Esophagus muscularis mucosa (tissue), 4 donors: Measurements from ENCODE around the gene KTN1.

Experiments
- CTCF ChIP-seq, 3 experiments: fragments of 200-600 bp in 2 of 3; fragments of 450-650 bp in 1 of 3; sonication (generic) in 2 of 3; IDR thresholded peaks; one replicate each; pipeline ENCODE4 v1.5.1; 2017 to 2019; ENCODE audit warnings: antibody characterized with exemption in 3 of 3, mild to moderate bottlenecking in 2 of 3, moderate library complexity in 1 of 3
- EP300 ChIP-seq: sonication (generic); formaldehyde crosslinking; IDR thresholded peaks from one replicate; pipeline ENCODE4 v1.6.1; 2017; ENCODE audit warnings: antibody characterized with exemption
- POLR2A ChIP-seq: fragments of 450-650 bp; IDR thresholded peaks from one replicate; pipeline ENCODE4 v1.6.1; 2017; ENCODE audit warnings: antibody characterized with exemption, moderate library complexity, mild to moderate bottlenecking, low read depth
- POLR2AphosphoS5 ChIP-seq, 2 donors: sonication (generic); formaldehyde crosslinking; IDR thresholded peaks; one replicate each; pipeline ENCODE4 v1.6.1; 2017; ENCODE audit warnings: antibody characterized with exemption in 2 of 2

DNA sequence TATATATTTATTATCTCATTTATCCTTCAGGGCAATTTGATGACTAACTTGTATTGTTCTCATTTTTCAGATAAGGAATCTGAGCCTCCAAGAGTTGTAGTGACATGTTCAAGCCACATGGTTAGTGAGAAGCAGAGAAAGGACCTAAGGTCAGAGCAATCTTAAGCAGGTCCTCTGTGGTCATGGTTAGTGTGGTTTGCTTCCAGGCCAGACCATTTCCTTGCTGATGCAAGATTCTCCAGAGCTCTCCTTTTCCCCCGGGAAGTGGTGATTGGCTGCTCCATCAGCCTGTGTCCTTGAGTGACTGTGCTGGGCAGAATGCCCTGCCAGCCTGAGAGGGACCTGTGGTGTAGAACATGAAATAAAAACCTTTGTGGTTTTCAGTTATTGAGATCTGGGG is 141.3 kb downstream of the KTN1 start:
- TF ChIP-seq CTCF (IDR thresholded peaks at IDR 0.05), result no peak
- TF ChIP-seq POLR2AphosphoS5 (IDR thresholded peaks at IDR 0.05), result no peak
- TF ChIP-seq POLR2A, result no peak
- TF ChIP-seq EP300, result no peak
